ENCODE measurements around the gene IGF2R. TPM values are rescaled to one million over a fixed set of nuclear protein-coding genes. Genes with fewer than 3 reads are reported as not detected.

The IGF2R gene
- total RNA-seq, 1 experiment from 2014 or later: 75.3 TPM

- TF ChIP-seq NFYB (CRISPR knock-in tag; conservative IDR thresholded peaks at IDR 0.05; ENCODE audit: low read depth): no peak
- TF ChIP-seq ZNF423 (CRISPR knock-in tag; IDR thresholded peaks at IDR 0.05): no peak
- TF ChIP-seq TEAD1 (CRISPR knock-in tag; IDR thresholded peaks at IDR 0.05): no peak
- no peak for TF ChIP-seq NR3C1 (CRISPR knock-in tag; conservative IDR thresholded peaks at IDR 0.05; ENCODE audit: low read depth)
- no peak for TF ChIP-seq SMAD4 (CRISPR knock-in tag; IDR thresholded peaks at IDR 0.05)
- no peak for TF ChIP-seq TCF7 (CRISPR knock-in tag; IDR thresholded peaks at IDR 0.05; ENCODE audit: low read depth)
- no peak for TF ChIP-seq ATF2 (CRISPR knock-in tag; IDR thresholded peaks at IDR 0.05; ENCODE audit: borderline replicate concordance, low read depth)
- no peak for TF ChIP-seq CREB1 (CRISPR knock-in tag; IDR thresholded peaks at IDR 0.05)
- no peak for TF ChIP-seq FOXP1 (CRISPR knock-in tag; IDR thresholded peaks at IDR 0.05; ENCODE audit: borderline replicate concordance)
- no peak for TF ChIP-seq USF2 (CRISPR knock-in tag; IDR thresholded peaks at IDR 0.05)
- TF ChIP-seq GRHL2 (CRISPR knock-in tag; IDR thresholded peaks at IDR 0.05; ENCODE audit: insufficient replicate concordance, severe bottlenecking): no peak
- TF ChIP-seq OVOL2 (CRISPR knock-in tag; IDR thresholded peaks at IDR 0.05; ENCODE audit: borderline replicate concordance): no peak
- no peak for TF ChIP-seq NR1H2 (CRISPR knock-in tag; IDR thresholded peaks at IDR 0.05)
- TF ChIP-seq ZNF425 (CRISPR knock-in tag; conservative IDR thresholded peaks at IDR 0.05): no peak
- TF ChIP-seq USF1 (CRISPR knock-in tag; IDR thresholded peaks at IDR 0.05): no peak
- TF ChIP-seq ZNF671 (CRISPR knock-in tag; IDR thresholded peaks at IDR 0.05): no peak
- TF ChIP-seq JAZF1 (CRISPR knock-in tag; IDR thresholded peaks at IDR 0.05): no peak
- no peak for TF ChIP-seq NR2C2 (CRISPR knock-in tag; IDR thresholded peaks at IDR 0.05)
- no peak for DNase-seq (ENCODE audit: low spot score)
- no peaks in the 10 kb centered on the region for H3K9me3 Mint-ChIP-seq
- no peak for ATAC-seq
- POLR2A ChIA-PET: interaction anchor here (0.6 kb wide), 1 partner anchor 26 kb away, joined by 4 read pairs; no protein-coding TSS in a partner anchor
- no peaks in the 10 kb centered on the region for H3K27me3 Mint-ChIP-seq (ENCODE audit: low read depth)
- H3K4me1 Mint-ChIP-seq: peaks cover 74% of the 10 kb centered on the region
- CTCF ChIA-PET: interaction anchor here (0.6 to 1.2 kb wide), 2 partner anchors 111 to 340 kb away, joined by 3 read pairs; no protein-coding TSS in a partner anchor
- H3K36me3 Mint-ChIP-seq: no peaks in the 10 kb centered on the region
- H3K27ac Mint-ChIP-seq: no peak overlapping the region
- H3K4me3 Mint-ChIP-seq: no peak overlapping the region
These were observed 5.1 kb downstream of the IGF2R start for GRCh38 chr6:159973951-159974350.

GRCh38 chr6:159974932-159975331 lies 6.0 kb downstream of the IGF2R start:
- ChIA-PET CTCF (no interaction called here), POLR2A (no interaction called here)
- ATAC-seq (no peak), DNase-seq (ENCODE audit: low spot score) (no peak)
- Mint-ChIP-seq H3K9me3 (no peaks in the 10 kb centered on the region), H3K27ac (no peak overlapping the region), H3K36me3 (no peaks in the 10 kb centered on the region), H3K4me1 (peaks cover 83% of the 10 kb centered on the region), H3K4me3 (no peak overlapping the region), H3K27me3 (ENCODE audit: low read depth) (no peaks in the 10 kb centered on the region)
- TF ChIP-seq ZBTB21 (CRISPR knock-in tag; IDR thresholded peaks at IDR 0.05; ENCODE audit: borderline replicate concordance): no peak
